Adrenal gland (tissue), 5 donors: ENCODE results near the gene TSPYL1.

Experiments used
- CTCF ChIP-seq, 6 experiments: fragments of 450-650 bp in 4 of 6; fragments of 200-600 bp in 2 of 6; sonication (generic) in 1 of 6; IDR thresholded peaks; 1 replicate in 5 of 6; 2 replicates in 1 of 6; pipeline versions ENCODE4 v1.5.1 to v1.8.0; 2016 to 2021; ENCODE audit warnings: antibody characterized with exemption in 6 of 6, mild to moderate bottlenecking in 2 of 6, moderate library complexity in 1 of 6
- POLR2A ChIP-seq, 2 donors: fragments of 450-650 bp; IDR thresholded peaks; one replicate each; pipeline ENCODE4 v1.6.1; 2017; ENCODE audit warnings: antibody characterized with exemption in 2 of 2, mild to moderate bottlenecking in 2 of 2, moderate library complexity in 1 of 2
- donor health status: DM: no; HTN: no; CAD: no.

- TF ChIP-seq CTCF (IDR thresholded peaks at IDR 0.05) (no peak), POLR2A (IDR thresholded peaks at IDR 0.05) (peak in 1 of 2 donors; percentile 13)
Observed at GRCh38 chr6:116278854-116279231, 887 bp downstream of the TSPYL1 start.
